Neural progenitor cell (in vitro differentiated cells): ENCODE data around the gene ANXA1. TPM values are rescaled to one million over a fixed set of nuclear protein-coding genes. Genes with fewer than 3 reads are reported as not detected.

ENCODE experiments used
- DNase-seq: peaks from one replicate; pipeline ENCODE4 v3.0.0-alpha.2; 2016; ENCODE audit warnings: low spot score
- H2AFZ ChIP-seq: fragments of 200-600 bp; sonication (generic); replicated peaks from 2 replicates; pipeline ENCODE4 v1.6.1; 2016; ENCODE audit warnings: antibody characterized with exemption
- H3F3A ChIP-seq: fragments of 200-600 bp; sonication (generic); 2 replicates; pipeline ENCODE4 v1.6.1; 2016; ENCODE audit warnings: antibody characterized with exemption, low read depth
- H3K27ac ChIP-seq: fragments of 200-600 bp; sonication (generic); 2 replicates; pipeline ENCODE4 v1.5.1; 2016; ENCODE audit warnings: mild to moderate bottlenecking
- H3K27me3 ChIP-seq: fragments of 200-600 bp; sonication (generic); 2 replicates; pipeline ENCODE4 v1.6.1; 2016; ENCODE audit warnings: mild to moderate bottlenecking, moderate library complexity
- H3K36me3 ChIP-seq: fragments of 200-600 bp; sonication (generic); 2 replicates; pipeline ENCODE4 v1.5.1; 2016
- H3K4me1 ChIP-seq: fragments of 200-600 bp; sonication (generic); 2 replicates; pipeline ENCODE4 v1.6.1; 2016; ENCODE audit warnings: mixed run types
- H3K4me2 ChIP-seq: fragments of 200-600 bp; sonication (generic); 2 replicates; pipeline ENCODE4 v1.6.1; 2016
- H3K4me3 ChIP-seq: fragments of 200-600 bp; sonication (generic); 2 replicates; pipeline ENCODE4 v1.5.1; 2016
- H3K79me2 ChIP-seq: fragments of 200-600 bp; sonication (generic); 2 replicates; pipeline ENCODE4 v1.6.1; 2016; ENCODE audit warnings: low read depth
- H3K9ac ChIP-seq: fragments of 200-600 bp; sonication (generic); 2 replicates; pipeline ENCODE4 v1.6.1; 2016
- H3K9me3 ChIP-seq: fragments of 200-600 bp; sonication (generic); 2 replicates; pipeline ENCODE4 v1.5.1; 2016; ENCODE audit warnings: low read depth
- H4K20me1 ChIP-seq: fragments of 200-600 bp; sonication (generic); 2 replicates; pipeline ENCODE4 v1.6.1; 2016; ENCODE audit warnings: low read depth
- H3K27ac Mint-ChIP-seq: 3 replicates; pipeline ENCODE4 v1.8.0; 2021; ENCODE audit warnings: mixed read lengths
- H3K27me3 Mint-ChIP-seq: 2 replicates; pipeline ENCODE4 v1.8.0; 2022; ENCODE audit warnings: low read depth, mild to moderate bottlenecking, inconsistent platforms, moderate library complexity, mixed read lengths; ENCODE audit not compliant: insufficient read depth
- H3K36me3 Mint-ChIP-seq: 3 replicates; pipeline ENCODE4 v1.8.0; 2021; ENCODE audit warnings: mixed read lengths
- H3K4me1 Mint-ChIP-seq: 3 replicates; pipeline ENCODE4 v1.8.0; 2021; ENCODE audit warnings: mixed read lengths
- H3K4me3 Mint-ChIP-seq: 3 replicates; pipeline ENCODE4 v1.8.0; 2021; ENCODE audit warnings: mild to moderate bottlenecking, moderate library complexity, mixed read lengths
- H3K9me3 Mint-ChIP-seq: 3 replicates; pipeline ENCODE4 v1.8.0; 2020; ENCODE audit warnings: mixed read lengths
- CTCF ChIP-seq: fragments of 200-600 bp; sonication (generic); IDR thresholded peaks from 2 replicates; pipeline ENCODE4 v1.5.1; 2017; ENCODE audit warnings: antibody characterized with exemption, mild to moderate bottlenecking
- EZH2 ChIP-seq: fragments of 200-600 bp; sonication (generic); IDR thresholded peaks from 2 replicates; pipeline ENCODE4 v1.6.1; 2017; ENCODE audit warnings: antibody characterized with exemption, mild to moderate bottlenecking, moderate library complexity
- EZH2phosphoT487 ChIP-seq: fragments of 200-600 bp; sonication (generic); IDR thresholded peaks from 2 replicates; pipeline ENCODE4 v1.6.1; 2017; ENCODE audit warnings: antibody characterized with exemption
- total RNA-seq: library from RNA; depleted of rRNA; stranded (reverse); fragments of >200 nt; gene quantifications from 2 replicates; pipeline ENCODE4 v1.2.3, GENCODE V29; 2015; ENCODE audit warnings: low replicate concordance

The ANXA1 gene
- total RNA-seq, 1 donor from 2014 or later: 0.47 TPM

- H3K4me1 ChIP-seq: peaks cover 16% of the 10 kb centered on the region
- no peak overlapping the region for H2AFZ ChIP-seq
- no peak overlapping the region for H3K9ac ChIP-seq
- no peaks in the 10 kb centered on the region for H3K9me3 ChIP-seq
- Mint-ChIP-seq H3K4me1 (peaks cover 11% of the 10 kb centered on the region), H3K9me3 (peaks cover 13% of the 10 kb centered on the region), H3K4me3 (no peak overlapping the region), H3K27ac (no peak overlapping the region), H3K27me3 (no peaks in the 10 kb centered on the region), H3K36me3 (peaks cover 2% of the 10 kb centered on the region)
- H3K27ac ChIP-seq: no peak overlapping the region
- H4K20me1 ChIP-seq: no peaks in the 10 kb centered on the region
- H3K4me3 ChIP-seq: no peak overlapping the region
- no peaks in the 10 kb centered on the region for H3K27me3 ChIP-seq
- no peaks in the 10 kb centered on the region for H3F3A ChIP-seq
- H3K79me2 ChIP-seq: no peaks in the 10 kb centered on the region
- H3K4me2 ChIP-seq: no peak overlapping the region
- peaks cover 5% of the 10 kb centered on the region for H3K36me3 ChIP-seq
- no peak for DNase-seq
- TF ChIP-seq EZH2phosphoT487 (no peak), CTCF (no peak), EZH2 (no peak)
Measured at GRCh38 chr9:73216100-73216499, 64.4 kb downstream of the ANXA1 start.

Other genes with a start within 250 kb of the ANXA1 start
- not detected in 2 replicates for gene ALDH1A1, start 198.8 kb upstream of the ANXA1 start, total RNA-seq